GM10266 (cell line): ENCODE measurements around the gene PDIA6.
"Not testable (repeated sequence)": the region's sequence is repeated elsewhere in the genome, so short reads cannot be mapped to it uniquely, and the experiment has no call there.

ENCODE experiments used
- DNase-seq: peaks from one replicate; pipeline ENCODE4 v3.0.0; 2012; ENCODE audit errors: extremely low spot score
- CTCF ChIP-seq: IDR thresholded peaks from 2 replicates; pipeline ENCODE4 v1.5.1; 2012; ENCODE audit warnings: mild to moderate bottlenecking, low read depth; ENCODE audit not compliant: control insufficient read depth, insufficient read depth; ENCODE audit errors: missing control alignments

Gene PDIA6

DNA sequence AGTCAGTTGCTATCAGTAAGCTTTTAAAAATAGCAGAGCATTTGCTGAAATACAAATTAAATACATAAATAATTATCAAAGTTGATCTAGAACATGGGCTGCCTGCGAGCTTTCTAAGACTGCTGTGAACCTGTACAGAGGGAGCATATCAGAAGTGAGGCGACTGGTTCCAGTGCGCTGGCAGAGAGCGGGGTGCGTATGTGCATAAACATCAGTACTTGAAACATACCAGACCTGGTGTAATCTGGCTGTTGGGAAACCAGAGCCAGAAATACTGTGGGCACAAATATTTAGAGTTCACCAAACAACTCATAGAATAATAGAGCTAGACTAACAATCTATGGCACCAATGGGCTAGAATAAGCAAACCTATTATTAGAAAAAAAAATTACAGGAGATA, 27.3 kb downstream of the PDIA6 start:
- no peak for DNase-seq
- no peak for TF ChIP-seq CTCF

- no peak for TF ChIP-seq CTCF
- DNase-seq: no peak
Observed at GRCh38 chr2:10784719-10785118, 27.9 kb downstream of the PDIA6 start.

- no peak for TF ChIP-seq CTCF
- DNase-seq: no peak
Observed at GRCh38 chr2:10783421-10783820, 29.2 kb downstream of the PDIA6 start.

DNA sequence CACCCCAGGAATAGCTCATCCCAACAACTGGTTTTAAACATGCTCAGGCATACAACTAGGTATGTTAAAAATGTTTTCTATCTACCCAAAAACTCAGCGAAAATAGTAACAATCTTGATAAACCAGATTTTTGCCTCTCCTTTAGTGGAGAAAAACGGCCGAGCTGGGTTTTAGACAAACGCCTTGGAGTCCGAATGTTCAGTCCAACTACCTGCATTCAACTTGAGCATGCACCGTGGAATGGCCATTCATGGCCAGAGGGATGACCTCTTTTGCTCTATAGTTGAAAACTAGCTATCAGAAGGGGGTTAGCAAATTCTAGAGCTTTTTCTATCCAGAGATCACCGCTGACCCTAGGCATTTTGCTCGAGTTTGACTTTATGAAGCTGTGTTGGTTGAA, 30.8 kb downstream of the PDIA6 start:
- TF ChIP-seq CTCF: no peak
- DNase-seq: no peak

GRCh38 chr2:10780821-10781220, 31.8 kb downstream of the PDIA6 start:
- not testable (repeated sequence) for DNase-seq

DNA sequence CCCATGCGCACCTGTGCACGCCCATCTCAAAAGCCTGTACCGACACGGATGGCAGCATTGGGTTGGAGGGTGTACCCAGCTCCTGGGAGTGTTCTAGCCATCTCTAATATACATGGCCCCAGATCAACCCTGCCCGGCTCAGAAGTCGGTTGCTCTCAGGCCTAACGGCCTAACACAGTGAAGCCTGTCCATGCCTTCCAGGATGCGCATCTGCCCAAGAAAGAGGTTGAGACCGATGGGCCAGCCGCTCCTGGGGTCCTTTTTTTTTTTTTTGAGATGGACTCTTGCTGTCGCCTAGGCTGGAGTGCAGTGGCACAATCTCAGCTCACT, 32.1 kb downstream of the PDIA6 start:
- TF ChIP-seq CTCF: no peak
- no peak for DNase-seq

GRCh38 chr2:10779776-10780490, 32.7 kb downstream of the PDIA6 start:
- DNase-seq: no peak
- no peak for TF ChIP-seq CTCF

GRCh38 chr2:10778724-10779115, 33.9 kb downstream of the PDIA6 start:
- DNase-seq: no peak
- no peak for TF ChIP-seq CTCF
